HTR-8/SVneo (cell line): ENCODE measurements around the gene MIOX.
"Not testable (repeated sequence)": the region's sequence is repeated elsewhere in the genome, so short reads cannot be mapped to it uniquely, and the experiment has no call there.

Experiments
- DNase-seq: peaks from one replicate; pipeline ENCODE4 v3.0.0; 2011; ENCODE audit warnings: low spot score, mixed read lengths; ENCODE audit not compliant: insufficient read length
- FAIRE-seq: peaks from 2 replicates; lab custom pipeline; 2011; peaks lifted over from hg19 to GRCh38; lab: Jason Lieb, UNC

Gene MIOX

DNA sequence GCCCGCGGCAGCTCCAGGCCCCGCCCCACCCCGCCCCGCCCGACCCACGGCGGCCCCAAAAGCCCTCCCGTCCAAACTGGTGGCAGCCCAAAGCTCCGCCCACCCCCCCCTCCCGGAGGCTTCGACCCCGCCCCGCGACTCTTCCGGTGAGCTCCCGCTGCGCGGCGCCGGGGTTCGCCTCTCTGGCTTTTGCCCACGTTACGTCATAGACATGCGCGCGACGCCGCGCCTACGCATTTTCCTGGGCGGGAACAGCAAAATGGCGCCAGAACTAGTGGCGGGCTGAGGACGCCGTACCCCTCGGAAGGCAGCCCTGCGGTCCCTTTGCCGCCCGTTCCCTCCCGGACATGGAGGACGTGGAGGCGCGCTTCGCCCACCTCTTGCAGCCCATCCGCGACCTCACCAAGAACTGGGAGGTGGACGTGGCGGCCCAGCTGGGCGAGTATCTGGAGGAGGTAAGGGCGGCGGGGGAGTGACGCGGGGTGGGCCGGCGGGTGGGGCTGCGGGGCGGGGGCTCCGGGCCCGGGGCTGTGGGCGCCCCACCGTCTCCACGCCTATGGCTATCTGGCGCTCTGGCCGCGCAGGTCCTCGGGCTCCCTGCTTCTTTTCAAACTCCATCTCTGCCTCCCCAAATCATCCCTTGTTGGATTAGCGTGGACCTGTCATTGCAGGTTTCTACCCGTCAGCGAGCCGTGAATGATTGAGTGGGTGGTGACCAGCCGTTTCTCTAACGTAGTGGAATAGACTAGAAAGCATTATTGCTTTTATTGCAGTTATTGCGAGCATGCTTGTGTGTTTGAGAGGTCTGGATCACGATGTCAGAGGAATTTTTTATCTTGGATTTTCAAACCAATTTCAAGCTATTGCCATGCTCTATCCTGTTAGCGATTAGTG, 21.6 kb downstream of the MIOX start, which contains the start of gene NCAPH2:
Gene NCAPH2, plus strand, starts transcription at position 234 of the 894 bp plus-strand sequence. Its CDS starts 114 bp downstream, at position 348.
- DNase-seq (peak; percentile 91), FAIRE-seq (peak; percentile 77)

- no peak for DNase-seq
- FAIRE-seq = peak; percentile 9
These were observed 22.2 kb downstream of the MIOX start for GRCh38 chr22:50508897-50509296.

GRCh38 chr22:50513175-50513574, 26.5 kb downstream of the MIOX start:
- no peak for FAIRE-seq

GRCh38 chr22:50516068-50516467, 29.4 kb downstream of the MIOX start:
- DNase-seq = no peak
- no peak for FAIRE-seq

More at GRCh38 chr22:50513175-50513574, 26.5 kb downstream of the MIOX start:
- no peak for DNase-seq

DNA sequence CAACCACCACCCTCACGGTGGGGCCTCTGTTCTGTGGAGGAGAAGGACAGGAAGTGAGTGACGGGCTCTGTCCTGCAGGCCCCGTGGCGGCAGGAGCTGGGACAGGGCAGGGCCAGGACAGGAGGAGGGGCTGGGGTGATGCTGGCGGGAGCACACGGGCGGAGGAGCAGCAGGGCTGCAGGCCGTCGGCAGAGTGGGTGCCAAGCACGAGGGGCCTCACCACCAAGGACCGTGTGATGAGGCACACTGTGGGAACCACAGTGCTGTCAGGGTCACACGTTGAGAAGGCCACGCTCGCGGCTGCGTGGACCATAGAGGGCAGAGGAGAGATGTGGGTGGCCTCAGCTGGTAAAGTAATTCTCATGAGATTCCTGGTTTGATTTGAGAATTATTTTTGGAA, 30.2 kb downstream of the MIOX start:
- FAIRE-seq (no peak), DNase-seq (no peak)

GRCh38 chr22:50517495-50518260, 31.0 kb downstream of the MIOX start:
- no peak for FAIRE-seq
- DNase-seq = no peak

GRCh38 chr22:50518606-50519005, 31.9 kb downstream of the MIOX start:
- FAIRE-seq (no peak), DNase-seq (no peak)

- FAIRE-seq (no peak), DNase-seq (no peak)
These were observed 32.5 kb downstream of the MIOX start for GRCh38 chr22:50519151-50519550.

- FAIRE-seq, DNase-seq: not testable (repeated sequence)
These were observed 33.5 kb downstream of the MIOX start for GRCh38 chr22:50520184-50520583.

DNA sequence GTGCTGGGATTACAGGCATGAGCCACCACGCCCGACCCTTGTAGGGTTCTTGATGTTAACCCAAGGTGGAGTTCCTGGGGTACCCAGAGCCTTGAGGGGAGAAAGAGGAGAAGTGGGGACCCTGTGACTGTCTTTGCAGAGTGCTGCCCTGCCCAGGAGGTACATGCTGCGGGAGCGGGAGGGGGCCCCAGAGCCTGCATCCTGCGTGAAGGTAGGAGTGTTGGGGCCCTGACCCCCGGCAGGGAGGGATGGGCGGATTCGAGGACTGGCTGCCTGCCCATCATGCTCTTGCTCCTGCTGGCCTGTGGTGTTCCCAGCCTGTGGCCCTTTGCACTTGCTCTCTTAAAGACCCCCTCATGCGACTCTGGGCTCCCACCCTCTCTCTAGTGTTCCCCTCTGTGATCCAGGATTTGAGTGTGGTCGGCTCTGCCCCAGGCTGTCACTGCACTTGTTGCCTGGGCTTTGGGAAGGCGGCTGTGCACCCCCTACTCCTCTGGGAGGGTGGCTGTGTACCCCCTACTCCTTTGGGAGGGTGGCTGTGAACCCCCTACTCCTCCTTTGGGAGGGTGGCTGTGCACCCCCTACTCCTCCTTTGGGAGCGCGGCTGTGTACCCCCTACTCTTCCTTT, 34.3 kb downstream of the MIOX start:
- FAIRE-seq (no peak), DNase-seq (no peak)

DNA sequence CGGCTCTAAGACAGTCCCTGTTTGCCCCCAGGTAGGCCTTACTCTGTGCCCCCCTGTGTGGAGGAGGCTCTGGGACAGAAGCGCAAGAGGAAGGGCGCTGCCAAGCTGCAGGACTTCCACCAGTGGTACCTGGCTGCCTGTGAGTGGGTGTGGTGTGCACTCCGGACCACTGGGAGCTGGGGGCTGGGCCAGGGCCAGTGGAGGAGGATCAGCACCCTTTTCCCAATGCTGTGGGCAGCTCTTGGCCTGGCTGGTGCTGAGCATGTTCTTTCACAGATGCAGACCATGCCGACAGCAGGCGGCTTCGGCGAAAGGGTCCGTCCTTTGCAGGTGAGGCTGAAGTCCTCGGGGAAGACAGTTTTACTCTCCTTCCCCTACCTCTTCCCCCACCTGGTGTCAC, 35.1 kb downstream of the MIOX start:
- DNase-seq (no peak), FAIRE-seq (no peak)

- no peak for DNase-seq
- no peak for FAIRE-seq
These were observed 35.6 kb downstream of the MIOX start for GRCh38 chr22:50522208-50522805.

- DNase-seq (no peak), FAIRE-seq (no peak)
These were observed 36.3 kb downstream of the MIOX start for GRCh38 chr22:50522806-50523438.

DNA sequence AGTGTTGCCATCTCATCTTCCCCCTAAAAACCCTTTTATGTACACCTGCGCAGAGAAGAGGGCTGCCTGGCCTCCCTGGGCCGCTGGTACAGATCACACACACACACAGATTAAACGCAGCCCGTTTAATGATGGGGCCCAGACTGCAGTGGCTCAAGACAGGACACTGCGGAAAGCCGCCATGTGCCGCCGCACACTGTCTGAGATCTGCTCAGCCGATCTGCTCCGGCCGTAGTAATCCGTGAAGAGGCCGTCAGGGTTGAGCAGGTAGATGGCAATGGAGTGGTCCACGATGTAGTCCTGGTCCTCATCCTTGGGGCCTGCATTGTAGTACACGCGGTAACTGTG, 36.8 kb downstream of the MIOX start:
- no peak for FAIRE-seq
- DNase-seq = no peak

GRCh38 chr22:50523806-50524675, 37.4 kb downstream of the MIOX start:
- DNase-seq = no peak
- FAIRE-seq = no peak

GRCh38 chr22:50524676-50525103, 38.0 kb downstream of the MIOX start:
- no peak for FAIRE-seq
- DNase-seq = no peak

DNA sequence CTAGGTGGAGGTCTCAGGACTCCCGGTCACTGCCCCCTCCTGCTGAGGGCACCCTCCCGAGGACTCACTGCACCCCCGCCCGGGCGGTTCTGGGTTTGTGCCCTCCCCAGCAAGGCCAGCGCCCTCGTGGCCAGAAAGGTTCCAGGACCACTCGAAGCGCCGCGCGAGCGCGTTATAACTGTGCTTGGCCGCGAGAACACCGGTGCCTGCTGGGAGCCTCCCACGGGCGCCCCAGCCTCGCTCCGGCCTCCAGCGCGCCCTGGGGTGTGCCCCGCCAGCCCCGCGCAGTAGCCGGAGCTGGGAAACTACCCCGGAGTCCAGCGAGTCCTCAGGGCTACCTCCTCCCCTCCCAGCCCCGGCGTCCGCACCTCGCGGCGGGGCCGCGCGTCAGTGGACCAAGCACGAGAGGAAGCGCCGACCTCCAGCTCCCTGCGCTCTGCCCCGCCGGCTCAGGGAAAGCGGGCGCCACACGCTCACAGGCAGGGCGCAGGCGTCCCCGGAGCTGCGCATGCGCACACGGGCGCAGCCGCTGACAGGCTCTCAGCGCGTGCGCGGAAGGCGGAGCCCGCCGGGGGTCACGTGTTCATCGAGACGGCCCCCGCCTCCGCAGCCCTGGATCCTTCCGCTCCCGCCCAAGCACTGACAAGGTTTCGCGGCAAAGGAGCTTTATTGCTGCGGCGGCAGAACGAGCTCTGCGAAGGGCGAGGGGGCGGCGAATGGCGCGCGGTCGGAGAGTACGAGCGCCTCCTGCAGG, 38.6 kb downstream of the MIOX start, which contains the start of gene SCO2:
Gene SCO2, minus strand, starts transcription at position 495 of the 754 bp plus-strand sequence. CDS start 1,187 bp downstream, outside the sequence.
- peak; percentile 87 for FAIRE-seq
- peak; percentile 96 for DNase-seq

- DNase-seq (no peak), FAIRE-seq (no peak)
These were observed 39.1 kb downstream of the MIOX start for GRCh38 chr22:50525858-50526107.
